Panc1 (cell line): ENCODE data around the gene NCAPD2. TPM values are rescaled to one million over a fixed set of nuclear protein-coding genes. Genes with fewer than 3 reads are reported as not detected.

Experiments
- ATAC-seq: fragments of 200-7000 bp; cut with Tn5 transposase; 2 replicates; pipeline ENCODE4 v1.9.1; 2020; ENCODE audit warnings: mild to moderate bottlenecking, moderate library complexity
- BruUV-seq: library from RNA; stranded (reverse); fragments of 400-500 nt; replicated peaks from 2 replicates; lab custom pipeline; 2021; lab: Mats Ljungman, UMichigan
- CTCF ChIA-PET: fragments of 300-600 bp; sonication (Branson Sonifier 250); formaldehyde crosslinking; loops from one replicate; lab custom pipeline; 2022; ENCODE audit warnings: antibody characterized with exemption; lab: Charles Lee
- POLR2A ChIA-PET: fragments of 300-600 bp; sonication (Branson Sonifier 250); formaldehyde crosslinking; loops from one replicate; lab custom pipeline; 2022; ENCODE audit warnings: antibody characterized with exemption; lab: Charles Lee
- DNase-seq: peaks from one replicate; pipeline ENCODE4 v3.0.0-alpha.2; 2010; ENCODE audit warnings: low read depth, low spot score
- H3K27ac ChIP-seq: 2 replicates; pipeline ENCODE4 v1.5.1; 2011; ENCODE audit warnings: mild to moderate bottlenecking, low read length, inconsistent platforms
- H3K27me3 ChIP-seq: fragments of 200-500 bp; sonication (Bioruptor generic); 2 replicates; pipeline ENCODE4 v1.6.0; 2014; ENCODE audit warnings: low read length, inconsistent platforms; ENCODE audit not compliant: control insufficient read depth, insufficient read depth
- H3K36me3 ChIP-seq: fragments of 200-500 bp; sonication (Bioruptor generic); 2 replicates; pipeline ENCODE4 v1.5.1; 2014; ENCODE audit warnings: inconsistent platforms, mild to moderate bottlenecking, low read length, moderate library complexity; ENCODE audit not compliant: control insufficient read depth, insufficient read depth
- H3K4me1 ChIP-seq: 2 replicates; pipeline ENCODE4 v1.5.1; 2011; ENCODE audit warnings: inconsistent platforms, mild to moderate bottlenecking, low read length, moderate library complexity; ENCODE audit not compliant: control insufficient read depth, insufficient read depth
- H3K4me3 ChIP-seq, 2 experiments: 2 replicates each; pipeline ENCODE4 v1.5.1; 2011 to 2012; ENCODE audit warnings: low read depth in 2 of 2, low read length in 2 of 2, mild to moderate bottlenecking in 2 of 2, inconsistent platforms in 1 of 2, moderate library complexity in 1 of 2
- H3K9me3 ChIP-seq: fragments of 200-500 bp; sonication (Bioruptor generic); 2 replicates; pipeline ENCODE4 v1.5.1; 2014; ENCODE audit warnings: low read depth, mild to moderate bottlenecking, inconsistent platforms, low read length, moderate library complexity; ENCODE audit not compliant: control insufficient read depth, insufficient read depth
- CTCF ChIP-seq: fragments of 450-650 bp; IDR thresholded peaks from 2 replicates; pipeline ENCODE4 v1.5.1; 2017; ENCODE audit warnings: mild to moderate bottlenecking
- POLR2AphosphoS5 ChIP-seq: IDR thresholded peaks from 2 replicates; pipeline ENCODE4 v1.6.1; 2012; ENCODE audit warnings: mild to moderate bottlenecking, low read depth, low read length, moderate library complexity
- SIN3A ChIP-seq: IDR thresholded peaks from 2 replicates; pipeline ENCODE4 v1.6.1; 2012; ENCODE audit warnings: low read depth, mild to moderate bottlenecking, low read length, moderate library complexity, borderline replicate concordance; ENCODE audit not compliant: insufficient read depth
- TCF7L2 ChIP-seq: IDR thresholded peaks from 2 replicates; pipeline ENCODE4 v1.6.1; 2011; ENCODE audit warnings: mild to moderate bottlenecking, low read depth, low read length, inconsistent platforms
- in situ Hi-C: cut with HindIII; loops from 2 replicates; pipeline ENCODE4 v1.10.0; 2016; ENCODE audit warnings: low sequenced_read_pairs, low pct_unique_long_range_greater_than_20kb
- intact Hi-C: fragments of 100-400 bp; cut with micrococcal nuclease; formaldehyde crosslinking; loops from one replicate; pipeline ENCODE4 v1.10.0; 2022; ENCODE audit not compliant: unreplicated experiment
- total RNA-seq: library from RNA; stranded (reverse); gene quantifications from one replicate; pipeline ENCODE4 v1.2.1, GENCODE V29; 2021; ENCODE audit not compliant: unreplicated experiment
- TF ChIP-seq, protein P1 (sequence below), 2 experiments: IDR thresholded peaks; 2 replicates each; pipeline ENCODE4 v1.6.1; 2011 to 2012; ENCODE audit warnings: low read depth in 2 of 2, control low read depth in 1 of 2, low read length in 1 of 2, mild to moderate bottlenecking in 1 of 2, moderate library complexity in 1 of 2; ENCODE audit not compliant: insufficient read depth in 1 of 2

The NCAPD2 gene
- total RNA-seq, 1 experiment from 2014 or later, result 80.3 TPM

- ATAC-seq (no peak), DNase-seq (no peak)
- no peak for TF ChIP-seq CTCF
- TF ChIP-seq TCF7L2, result no peak
- TF ChIP-seq, protein P1, sequence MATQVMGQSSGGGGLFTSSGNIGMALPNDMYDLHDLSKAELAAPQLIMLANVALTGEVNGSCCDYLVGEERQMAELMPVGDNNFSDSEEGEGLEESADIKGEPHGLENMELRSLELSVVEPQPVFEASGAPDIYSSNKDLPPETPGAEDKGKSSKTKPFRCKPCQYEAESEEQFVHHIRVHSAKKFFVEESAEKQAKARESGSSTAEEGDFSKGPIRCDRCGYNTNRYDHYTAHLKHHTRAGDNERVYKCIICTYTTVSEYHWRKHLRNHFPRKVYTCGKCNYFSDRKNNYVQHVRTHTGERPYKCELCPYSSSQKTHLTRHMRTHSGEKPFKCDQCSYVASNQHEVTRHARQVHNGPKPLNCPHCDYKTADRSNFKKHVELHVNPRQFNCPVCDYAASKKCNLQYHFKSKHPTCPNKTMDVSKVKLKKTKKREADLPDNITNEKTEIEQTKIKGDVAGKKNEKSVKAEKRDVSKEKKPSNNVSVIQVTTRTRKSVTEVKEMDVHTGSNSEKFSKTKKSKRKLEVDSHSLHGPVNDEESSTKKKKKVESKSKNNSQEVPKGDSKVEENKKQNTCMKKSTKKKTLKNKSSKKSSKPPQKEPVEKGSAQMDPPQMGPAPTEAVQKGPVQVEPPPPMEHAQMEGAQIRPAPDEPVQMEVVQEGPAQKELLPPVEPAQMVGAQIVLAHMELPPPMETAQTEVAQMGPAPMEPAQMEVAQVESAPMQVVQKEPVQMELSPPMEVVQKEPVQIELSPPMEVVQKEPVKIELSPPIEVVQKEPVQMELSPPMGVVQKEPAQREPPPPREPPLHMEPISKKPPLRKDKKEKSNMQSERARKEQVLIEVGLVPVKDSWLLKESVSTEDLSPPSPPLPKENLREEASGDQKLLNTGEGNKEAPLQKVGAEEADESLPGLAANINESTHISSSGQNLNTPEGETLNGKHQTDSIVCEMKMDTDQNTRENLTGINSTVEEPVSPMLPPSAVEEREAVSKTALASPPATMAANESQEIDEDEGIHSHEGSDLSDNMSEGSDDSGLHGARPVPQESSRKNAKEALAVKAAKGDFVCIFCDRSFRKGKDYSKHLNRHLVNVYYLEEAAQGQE (IDR thresholded peaks at IDR 0.05; ENCODE audit: insufficient read depth in 1 of 2, low read depth in 2 of 2, low read length in 1 of 2), result no peak
- no peak for TF ChIP-seq POLR2AphosphoS5
- no peak for TF ChIP-seq SIN3A
- H3K27ac ChIP-seq, result no peak overlapping the region
- ChIA-PET CTCF (interaction anchor here (0.5 to 0.6 kb wide), 2 partner anchors 54 to 137 kb away, joined by 3 to 4 read pairs; no protein-coding TSS in a partner anchor), POLR2A (no interaction called here)
- no peaks in the 10 kb centered on the region; the same call in 1 of the 2 replicates for H3K36me3 ChIP-seq
- H3K4me3 ChIP-seq, result no peak overlapping the region
- in situ Hi-C loops, result no loop called here
- no TSS peak for BruUV-seq
- H3K9me3 ChIP-seq, result no peaks in the 10 kb centered on the region
- intact Hi-C loops, result no loop called here
- no peaks in the 10 kb centered on the region for H3K4me1 ChIP-seq
- H3K27me3 ChIP-seq, result no peaks in the 10 kb centered on the region
Observed at GRCh38 chr12:6553051-6553868, 59.4 kb downstream of the NCAPD2 start.

GRCh38 chr12:6554168-6555017, 60.5 kb downstream of the NCAPD2 start:
- intact Hi-C loops (no loop called here), in situ Hi-C loops (no loop called here)
- Histone ChIP-seq H3K36me3 (no peaks in the 10 kb centered on the region; the same call in 1 of the 2 replicates), H3K27me3 (no peaks in the 10 kb centered on the region), H3K9me3 (no peaks in the 10 kb centered on the region), H3K27ac (no peak overlapping the region), H3K4me1 (no peaks in the 10 kb centered on the region), H3K4me3 (peak overlapping the region in 1 of 2 experiments; percentile 40; a peak in 1 of 4 replicates)
- ATAC-seq (peak; percentile 86), DNase-seq (no peak)
- ChIA-PET CTCF (interaction anchor here (0.6 to 0.9 kb wide), 3 partner anchors 55 to 135 kb away, joined by 3 to 7 read pairs (median 3); partner anchors contain the start of gene ZNF384), POLR2A (no interaction called here)
- BruUV-seq, result no TSS peak
- TF ChIP-seq CTCF (peak; percentile 78), TCF7L2 (peak; percentile 87), POLR2AphosphoS5 (no peak)
